GM21447 (cell line): ENCODE measurements around the gene ZNF618.
"Not testable (repeated sequence)": the region's sequence is repeated elsewhere in the genome, so short reads cannot be mapped to it uniquely, and the experiment has no call there.

Experiments used
- ATAC-seq: cut with Tn5 transposase; IDR thresholded peaks from one replicate; pipeline ENCODE4 v1.9.1; 2021; ENCODE audit not compliant: unreplicated experiment

Gene ZNF618

DNA sequence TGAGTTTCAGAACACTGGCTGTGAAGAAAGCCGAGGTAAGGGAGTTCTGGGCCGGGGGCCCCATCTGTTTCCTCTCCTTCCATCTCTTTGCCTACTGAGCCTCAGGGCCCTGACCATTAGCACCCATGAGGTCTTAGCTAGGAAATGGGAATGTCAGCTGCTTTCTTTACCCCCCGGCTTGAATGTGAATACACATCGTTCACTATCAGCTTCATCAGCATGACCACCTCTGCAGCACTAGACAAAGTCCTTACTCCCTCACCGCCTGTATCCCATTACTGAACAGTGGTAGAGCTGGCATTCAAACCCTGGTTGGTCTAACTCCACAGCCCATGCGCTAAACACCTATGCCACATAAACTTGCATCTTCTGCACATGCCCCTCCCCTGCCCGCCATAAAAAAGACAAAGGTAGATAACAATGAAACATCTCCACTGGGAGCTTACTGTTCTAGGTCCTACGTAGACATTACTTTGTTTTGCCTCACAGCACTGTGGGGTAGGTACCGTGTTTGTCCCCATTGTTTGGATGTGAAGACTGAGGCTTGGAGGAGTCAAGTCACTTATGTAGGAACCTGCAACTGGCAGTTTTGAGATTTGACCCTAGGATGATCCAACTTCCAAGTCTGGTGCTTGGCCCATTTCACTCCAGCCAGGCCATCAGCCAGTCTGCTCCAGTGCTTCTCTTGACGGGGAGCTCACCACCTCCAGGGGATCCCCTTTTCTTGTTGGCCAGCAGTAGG is 108.7 kb downstream of the ZNF618 start:
- no peak for ATAC-seq

DNA sequence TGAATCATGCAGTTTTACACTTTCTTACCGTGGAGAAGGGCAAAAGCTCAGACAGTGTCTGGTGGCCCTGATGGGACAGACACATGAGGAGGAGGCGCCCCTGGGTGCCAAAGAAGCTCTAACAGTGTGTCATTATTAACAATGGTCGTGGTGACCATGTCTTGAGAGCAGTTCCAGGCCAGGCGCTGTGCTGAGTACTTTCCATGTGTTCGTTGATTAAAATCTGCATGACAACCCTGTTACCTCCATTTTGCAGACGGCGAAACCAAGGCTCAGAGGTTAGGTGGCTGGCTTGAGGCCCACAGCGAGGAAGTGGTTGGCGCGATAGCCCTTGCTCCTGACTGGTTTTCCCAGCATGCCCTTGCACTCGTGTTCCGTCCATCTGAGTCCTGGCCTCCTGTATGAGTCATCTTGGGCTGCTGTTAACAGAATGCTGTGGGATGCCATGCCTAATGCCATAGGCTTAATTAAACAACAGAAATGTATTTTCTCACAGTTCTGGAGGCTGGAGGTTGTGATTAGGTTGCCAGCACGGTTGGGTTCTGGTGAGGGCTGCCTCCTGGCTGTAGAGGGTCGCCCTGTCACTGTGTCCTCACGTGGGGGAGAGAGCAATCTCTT is 110.0 kb downstream of the ZNF618 start:
- ATAC-seq: no peak

DNA sequence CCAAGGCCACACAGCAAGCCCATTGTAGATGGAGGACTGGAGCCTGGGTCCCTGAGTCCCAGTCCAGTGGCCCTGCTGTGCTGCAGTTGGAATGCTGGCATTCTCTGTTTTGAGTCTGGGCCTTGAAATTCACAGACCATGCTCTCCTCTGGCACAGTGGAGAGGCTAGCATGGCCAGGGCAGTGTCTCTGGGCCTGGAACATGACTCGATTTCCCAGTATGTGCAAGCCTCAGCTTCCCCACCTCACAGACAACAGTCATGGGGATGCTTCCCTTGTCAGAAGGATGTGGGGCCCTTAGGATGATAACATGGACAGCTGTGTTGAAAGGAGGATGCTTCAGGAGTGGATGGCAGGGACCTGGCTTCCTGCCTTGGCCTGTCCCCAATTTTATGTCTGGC is 110.8 kb downstream of the ZNF618 start:
- ATAC-seq: no peak

DNA sequence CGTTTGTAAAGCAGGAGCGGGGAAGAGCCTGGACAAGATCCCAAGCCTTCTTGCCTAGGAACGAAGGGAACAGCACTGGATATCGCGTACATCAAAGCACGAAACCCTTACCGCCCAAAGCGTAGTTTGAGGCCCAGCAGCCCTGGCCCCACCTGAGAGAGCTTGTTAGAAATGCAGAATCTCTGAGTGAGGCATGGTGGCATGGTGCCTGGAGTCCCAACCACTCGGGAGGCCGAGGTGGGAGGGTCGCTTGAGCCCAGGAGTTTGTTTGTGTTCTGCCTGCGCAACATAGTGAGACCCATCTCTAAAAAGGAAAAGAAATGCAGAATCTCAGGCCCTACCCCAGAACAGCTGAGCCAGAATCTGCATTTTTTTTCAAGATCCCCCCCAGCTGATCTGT is 111.4 kb downstream of the ZNF618 start:
- no peak for ATAC-seq

DNA sequence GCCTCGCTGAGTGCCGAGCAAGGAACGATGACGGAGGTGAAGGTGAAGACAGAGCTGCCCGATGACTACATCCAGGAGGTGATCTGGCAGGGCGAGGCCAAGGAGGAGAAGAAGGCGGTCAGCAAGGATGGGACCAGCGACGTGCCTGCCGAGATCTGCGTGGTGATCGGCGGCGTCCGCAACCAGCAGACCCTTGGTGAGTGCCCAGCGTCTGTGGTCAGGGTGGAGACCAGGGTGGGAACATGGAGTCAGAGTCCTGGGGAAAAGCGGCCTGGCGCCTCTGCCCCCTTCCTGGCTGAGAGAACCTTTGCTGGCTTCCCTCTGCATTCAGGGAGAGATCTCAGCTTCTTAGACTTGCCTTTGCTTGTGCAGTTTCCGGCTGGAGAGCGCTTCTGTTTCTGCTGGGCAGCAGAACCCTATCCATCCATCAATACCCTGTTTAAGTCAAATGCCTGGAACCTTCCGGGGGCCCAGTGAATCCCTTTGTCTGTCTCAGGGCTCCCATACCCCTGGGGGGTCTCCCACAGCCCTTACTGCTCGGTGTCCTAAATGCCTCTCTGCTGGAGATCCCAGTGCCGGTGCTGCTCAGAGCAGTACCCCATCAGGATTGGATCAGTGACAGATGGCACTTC is 112.4 kb downstream of the ZNF618 start:
- ATAC-seq: no peak

DNA sequence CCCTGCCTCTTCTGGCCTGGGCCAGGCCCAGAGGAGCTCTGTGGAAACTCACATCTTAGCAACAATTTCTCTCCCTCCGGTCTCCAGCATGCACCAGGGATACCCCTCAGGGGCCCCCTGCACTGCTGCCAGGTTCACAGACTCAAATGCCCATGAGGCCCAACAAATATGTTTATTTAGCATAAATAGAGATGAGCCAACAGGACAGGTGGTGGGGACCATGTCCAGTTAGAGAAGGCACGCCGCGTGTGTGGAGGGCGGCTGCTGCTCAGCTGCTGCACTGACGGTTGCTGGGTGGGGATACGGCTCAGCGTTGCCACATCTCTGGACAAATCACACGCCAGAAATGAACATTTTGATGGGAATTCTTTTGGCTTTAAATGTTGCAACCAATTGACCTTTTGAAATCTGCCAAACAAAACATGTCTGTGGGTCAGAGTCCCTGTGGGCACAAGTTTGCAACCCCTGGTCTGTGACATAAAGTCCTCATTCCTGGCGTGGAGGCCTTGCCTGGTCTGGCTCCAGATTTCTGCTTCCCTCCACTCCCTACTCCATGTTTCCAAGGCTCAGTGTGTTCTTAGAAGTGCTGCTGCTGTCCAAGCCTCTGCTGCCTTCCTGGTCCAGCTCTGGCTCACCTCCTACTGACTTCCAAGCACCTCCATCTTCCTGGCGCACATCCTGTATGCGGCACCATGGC is 113.1 kb downstream of the ZNF618 start:
- no peak for ATAC-seq

DNA sequence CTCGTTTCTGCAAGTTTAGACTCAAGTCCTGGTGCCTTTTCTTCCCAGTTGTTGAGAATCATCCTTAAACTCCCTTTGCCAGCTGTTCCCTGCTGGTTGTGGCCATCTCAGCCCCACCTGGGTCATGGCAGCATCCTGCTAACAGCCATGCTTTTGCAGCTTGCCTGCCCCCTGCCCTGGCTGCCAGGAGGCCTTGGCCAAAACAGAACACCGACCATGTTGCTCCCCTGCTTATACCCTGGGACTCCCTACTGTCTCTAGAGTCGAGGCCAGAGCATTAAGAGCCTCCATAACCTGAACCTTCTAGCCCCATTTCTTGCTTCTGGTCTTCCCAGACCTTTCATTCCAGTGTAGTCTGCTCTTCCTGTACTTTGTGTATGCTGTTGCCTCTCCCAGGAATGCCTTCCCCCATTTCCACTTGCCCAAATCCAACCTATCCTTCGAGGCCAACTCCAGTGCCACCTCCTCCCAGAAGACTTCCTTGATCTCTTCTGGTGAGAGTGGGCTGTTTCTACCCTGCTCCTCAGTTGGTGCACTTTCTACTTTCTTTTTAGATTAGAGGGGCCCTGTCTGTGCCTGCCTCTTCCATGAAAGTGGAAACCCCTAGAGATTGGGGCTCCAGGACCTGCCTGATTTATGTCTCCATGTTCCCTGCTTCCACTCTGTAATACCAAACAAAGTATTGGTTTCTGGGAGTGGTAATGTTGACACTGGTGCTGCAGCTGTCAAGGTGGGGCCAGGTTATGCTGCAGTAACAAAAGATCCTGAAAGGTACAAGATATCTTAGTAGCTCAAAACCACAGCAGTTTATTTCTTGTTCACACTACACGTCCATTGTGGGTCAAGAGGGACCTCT is 113.8 kb downstream of the ZNF618 start:
- no peak for ATAC-seq

DNA sequence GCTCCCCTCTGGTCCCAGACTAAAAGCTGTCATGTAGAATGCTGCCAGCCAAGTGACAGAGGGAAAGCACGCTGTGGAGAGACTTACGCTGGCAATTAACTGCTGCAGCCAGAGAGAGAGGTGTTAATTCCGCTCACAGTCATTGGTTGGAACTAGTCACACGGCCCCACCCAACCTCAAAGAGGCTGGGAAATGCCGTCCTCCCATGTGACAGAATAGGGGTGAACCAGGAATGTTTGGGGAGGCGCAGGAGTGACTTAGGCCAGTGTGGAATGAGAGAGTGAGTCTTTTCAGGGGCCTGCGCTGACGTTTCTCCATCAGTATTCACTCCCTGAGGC is 114.4 kb downstream of the ZNF618 start:
- ATAC-seq: no peak

DNA sequence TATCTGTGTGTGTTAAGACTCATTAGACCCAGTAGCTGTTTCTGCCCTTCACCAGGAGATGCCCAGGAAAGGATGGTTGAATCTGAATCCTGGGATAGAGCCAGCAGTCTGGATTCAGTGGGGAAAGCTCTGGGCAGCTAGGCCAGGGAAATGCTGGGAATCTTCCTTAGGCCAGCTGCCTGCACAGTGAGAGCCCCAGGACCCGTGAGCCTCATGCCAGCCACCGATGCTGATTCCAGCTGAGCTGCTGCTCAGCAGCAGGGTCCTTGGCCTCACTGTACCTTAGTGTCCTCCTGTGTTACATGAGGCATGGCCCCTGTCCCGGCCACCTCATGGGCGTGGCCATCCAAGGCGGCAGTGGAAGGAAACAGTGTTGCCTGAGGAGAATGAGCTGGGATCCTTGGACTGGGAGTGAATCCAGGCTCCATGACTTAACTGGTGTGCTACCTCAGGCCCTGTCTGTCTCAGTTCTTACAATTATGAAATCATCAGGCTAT is 114.9 kb downstream of the ZNF618 start:
- no peak for ATAC-seq

DNA sequence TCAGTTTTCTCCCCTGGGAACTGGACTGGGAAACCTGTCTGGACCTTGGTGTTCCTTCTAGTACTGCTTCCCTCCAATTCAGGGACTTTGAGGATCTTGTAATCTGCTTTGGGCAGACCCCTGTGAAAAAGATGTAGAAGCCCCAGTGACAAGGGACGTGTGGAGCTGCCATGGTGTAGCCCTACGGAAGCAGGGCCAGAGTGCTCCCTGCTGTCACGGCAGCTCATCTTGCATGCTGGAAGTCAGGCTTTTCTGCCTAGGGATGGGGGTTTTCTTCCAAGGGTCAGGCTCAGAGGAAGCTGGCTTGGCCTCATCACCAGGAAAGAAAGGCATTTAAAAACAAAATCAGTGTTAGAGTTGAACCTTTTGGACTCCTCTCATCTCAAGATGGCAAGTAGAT is 115.6 kb downstream of the ZNF618 start:
- ATAC-seq: no peak

DNA sequence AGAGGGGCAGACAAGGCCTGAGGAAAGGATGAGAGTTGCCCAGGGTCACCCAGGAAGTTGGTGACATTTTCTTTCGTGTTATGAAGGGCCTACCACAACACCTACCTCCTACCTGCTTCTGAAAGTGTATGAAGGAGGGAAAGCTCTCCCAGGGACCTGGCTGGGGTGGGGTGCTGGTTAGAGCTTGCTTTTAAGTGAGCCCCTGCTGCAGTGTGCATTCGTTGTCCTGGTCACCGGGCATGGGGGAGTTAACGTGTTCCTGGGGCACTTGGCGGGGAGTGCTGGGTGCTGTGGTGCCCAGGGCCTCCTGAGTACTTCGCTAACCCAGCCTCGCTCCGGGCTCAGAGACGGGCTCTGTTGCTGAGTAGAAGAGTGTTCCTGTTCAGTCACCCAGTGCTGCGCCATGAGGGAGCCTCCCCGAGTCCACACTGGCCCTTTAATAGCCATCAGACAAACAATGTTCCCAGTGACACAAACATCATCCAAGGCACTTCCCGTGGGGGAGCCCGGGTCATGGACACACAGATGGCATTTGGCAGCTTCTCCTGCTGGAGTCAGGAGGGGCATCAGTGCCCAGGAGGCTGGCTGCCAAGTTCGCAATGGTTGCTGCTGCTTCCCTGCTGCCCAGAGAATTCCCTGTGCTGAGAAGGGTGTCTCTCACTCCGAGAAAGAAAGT is 116.3 kb downstream of the ZNF618 start:
- no peak for ATAC-seq

DNA sequence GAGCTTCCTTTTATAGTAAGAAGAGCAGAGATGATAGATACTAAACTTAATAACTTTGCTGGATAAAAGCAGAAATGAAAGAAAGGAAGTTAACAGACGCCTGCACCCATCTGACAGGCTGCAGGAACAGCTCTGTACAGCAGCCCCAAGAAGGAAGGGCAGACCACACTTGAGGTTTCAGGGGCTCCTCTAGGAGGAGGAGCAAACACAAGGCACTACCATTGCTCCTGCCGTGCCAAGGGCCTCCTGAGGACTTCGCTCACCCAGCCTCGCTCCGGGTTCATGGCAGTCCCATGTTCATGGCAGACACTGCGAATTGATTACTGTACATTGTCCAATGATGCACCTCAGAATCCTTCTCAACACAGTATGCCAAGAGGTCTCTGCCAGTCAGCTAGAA is 116.9 kb downstream of the ZNF618 start:
- no peak for ATAC-seq

DNA sequence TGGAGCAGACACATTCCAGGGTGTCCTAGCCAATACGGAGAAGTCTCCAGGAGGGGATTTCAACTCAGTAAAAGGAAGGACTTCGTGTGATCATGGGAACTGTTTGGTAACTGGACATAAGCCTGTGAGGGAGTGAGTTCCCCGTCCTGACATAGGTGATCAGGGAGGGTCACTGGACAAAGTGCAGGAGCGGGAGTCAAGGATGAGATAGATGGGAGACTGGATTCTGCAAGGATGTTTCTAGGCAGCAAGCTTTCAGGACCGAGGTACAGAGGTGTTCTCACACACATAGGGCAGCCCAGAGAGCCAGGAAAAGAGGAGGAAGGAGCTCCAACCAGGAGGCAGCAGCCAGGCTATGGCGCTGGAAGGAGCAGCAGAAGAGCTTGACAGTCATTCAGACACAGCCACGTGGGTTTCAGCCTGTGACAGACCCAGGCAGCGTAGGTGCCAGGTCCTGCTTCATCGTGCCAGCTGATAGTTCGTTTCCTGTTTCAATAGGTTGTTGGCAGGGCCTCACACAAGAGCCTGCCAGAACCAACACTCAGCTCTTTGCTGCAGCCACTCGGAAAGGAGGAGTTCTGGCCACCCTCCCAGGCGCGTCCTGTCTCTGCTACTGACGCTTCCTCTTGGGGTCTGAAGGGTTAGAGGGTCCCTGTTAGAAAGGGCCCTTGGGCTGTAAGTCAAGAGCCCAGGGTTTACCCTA is 117.9 kb downstream of the ZNF618 start:
- no peak for ATAC-seq

DNA sequence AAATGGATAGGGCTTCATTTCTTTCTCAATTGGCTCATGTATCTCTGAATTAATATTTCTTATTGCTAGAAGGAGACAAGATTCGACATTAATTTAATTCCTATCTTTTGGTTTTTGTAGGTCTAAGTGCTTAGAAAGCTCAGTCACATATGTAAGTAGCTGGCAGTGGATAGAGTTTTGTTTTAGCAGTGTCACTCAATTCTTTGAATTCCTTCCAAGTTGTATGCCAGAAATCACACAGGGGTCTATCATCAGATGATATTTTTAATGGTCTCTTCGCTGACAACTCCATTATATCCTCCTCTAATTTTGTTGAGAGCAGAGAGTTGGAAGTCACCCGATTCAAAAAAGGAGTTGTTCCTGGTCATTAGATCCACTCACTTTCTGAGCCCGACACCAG is 119.3 kb downstream of the ZNF618 start:
- ATAC-seq: no peak

DNA sequence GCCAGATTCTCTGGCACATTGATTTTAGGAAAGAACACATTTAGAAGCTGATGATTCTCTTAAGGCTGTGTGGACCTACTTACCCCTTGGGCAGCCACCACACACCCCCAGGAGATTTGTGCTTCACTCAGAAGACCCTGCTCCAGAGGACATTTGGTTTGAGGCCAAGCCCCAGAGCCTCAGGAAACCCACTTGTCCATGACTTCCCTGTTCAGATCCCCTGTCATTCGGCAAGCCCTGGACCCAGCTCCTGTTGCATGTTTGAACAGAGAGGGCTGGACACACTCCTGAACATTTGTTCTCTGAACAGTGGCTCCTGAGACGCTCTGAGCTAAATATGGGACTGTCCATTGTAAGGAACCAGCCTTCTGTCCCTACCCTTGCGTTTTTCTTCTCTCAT is 119.9 kb downstream of the ZNF618 start:
- ATAC-seq: no peak

DNA sequence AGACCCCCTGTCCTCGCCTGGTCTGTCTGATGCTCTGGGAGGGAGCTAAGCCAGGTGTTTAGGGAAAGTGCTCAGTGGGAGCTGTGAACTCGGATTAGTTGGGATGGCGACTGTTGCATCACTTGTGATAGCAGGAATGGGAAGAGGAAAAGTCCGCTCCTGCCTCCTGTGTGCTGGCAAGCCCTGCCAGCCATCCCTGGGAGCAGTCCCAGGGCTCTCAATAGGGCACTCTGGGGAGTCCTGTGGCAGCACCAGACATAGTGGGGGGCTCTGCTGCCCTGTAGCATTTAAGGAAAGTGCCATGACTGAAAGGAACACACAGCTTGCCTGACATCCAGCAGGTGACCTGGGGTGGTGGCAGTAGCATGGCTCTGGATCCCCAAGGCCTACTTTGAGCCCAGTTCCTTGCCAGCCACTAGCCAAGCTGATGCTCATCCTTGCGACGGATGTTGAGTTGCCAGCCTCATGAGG is 120.5 kb downstream of the ZNF618 start:
- ATAC-seq: no peak

DNA sequence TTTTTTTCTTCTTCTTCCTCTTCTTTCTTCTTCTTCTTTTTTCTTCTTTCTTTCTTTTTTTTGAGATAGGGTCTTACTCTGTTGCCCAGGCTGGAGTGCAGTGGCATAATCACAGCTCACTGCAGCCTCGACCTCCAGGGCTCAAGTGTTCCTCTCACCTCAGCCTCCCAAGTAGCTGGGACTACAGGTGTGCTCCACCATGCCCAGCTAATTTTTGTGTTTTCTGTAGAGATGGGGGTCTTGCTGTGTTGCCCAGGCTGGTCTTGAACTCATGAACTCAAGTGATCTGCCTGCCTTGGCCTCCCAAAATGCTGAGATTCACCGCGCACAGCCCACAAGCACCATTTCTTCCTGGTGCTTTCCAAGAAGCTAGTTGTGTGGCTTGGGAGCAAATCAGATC is 121.0 kb downstream of the ZNF618 start:
- ATAC-seq: not testable (repeated sequence)

DNA sequence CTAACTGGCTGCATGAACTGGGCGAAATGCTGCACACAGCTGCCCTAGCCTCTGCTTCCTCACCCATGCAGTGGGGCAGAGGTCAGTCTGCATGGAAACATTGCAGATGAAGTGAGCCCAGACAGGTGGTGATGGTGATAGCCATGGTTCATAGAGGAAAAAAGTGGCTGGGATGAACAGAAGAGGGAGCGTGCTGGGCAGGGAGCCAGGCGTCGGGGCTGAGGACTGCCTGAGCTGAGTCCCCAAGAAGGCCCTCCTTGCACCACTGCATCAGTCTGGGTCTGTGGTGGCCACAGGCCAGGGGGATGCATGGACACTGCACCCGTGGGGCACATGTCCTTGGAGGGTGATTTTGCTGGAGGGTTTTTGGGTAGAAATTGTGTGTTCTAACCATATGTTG is 121.5 kb downstream of the ZNF618 start:
- ATAC-seq: no peak

DNA sequence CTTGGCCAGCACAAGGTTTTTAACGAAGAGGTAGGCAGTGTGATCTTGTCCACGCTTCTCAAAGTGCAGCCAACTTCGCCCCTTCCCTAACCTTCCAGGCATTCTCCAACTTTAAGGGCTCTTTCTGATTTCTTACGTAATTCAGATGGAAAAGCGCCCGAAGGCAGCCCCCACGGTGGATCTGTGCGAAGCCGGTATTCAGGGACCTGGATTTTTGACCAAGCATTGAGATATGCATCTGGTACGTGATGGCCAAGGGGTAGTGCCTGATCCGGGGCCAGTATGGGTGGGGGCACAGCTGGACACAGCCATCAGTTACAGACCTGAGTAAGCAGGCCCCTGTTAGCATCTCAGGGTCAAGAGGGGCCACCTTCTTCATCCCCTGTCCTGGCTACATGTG is 122.0 kb downstream of the ZNF618 start:
- no peak for ATAC-seq
